K562 (cell line): ENCODE measurements around the gene NHLRC2. TPM values are rescaled to one million over a fixed set of nuclear protein-coding genes. Genes with fewer than 3 reads are reported as not detected.

Experiments used
- ATAC-seq: fragments of 200-7000 bp; cut with Tn5 transposase; 3 replicates; pipeline ENCODE4 v1.9.1; 2020; ENCODE audit warnings: moderate library complexity
- BruUV-seq: library from RNA; stranded (reverse); fragments of 400-500 nt; replicated peaks from 2 replicates; lab custom pipeline; 2021; lab: Mats Ljungman, UMichigan
- CTCF ChIA-PET: fragments of 300-600 bp; formaldehyde crosslinking; extraction: SDS; loops from one replicate; lab custom pipeline; 2021; ENCODE audit warnings: low intra/inter-chr PET ratio; lab: Yijun Ruan, JAX
- POLR2A ChIA-PET: fragments of 300-600, 350-650 bp; sonication (Branson Sonifier 250); formaldehyde crosslinking; extraction: SDS; loops from one replicate; lab custom pipeline; 2021; ENCODE audit warnings: antibody characterized with exemption, inconsistent platforms; lab: Yijun Ruan, JAX
- DNase-seq, 4 experiments: peaks; one replicate each; pipeline versions ENCODE4 v3.0.0 to v3.0.0-alpha.2; 2011 to 2018; ENCODE audit warnings: low spot score in 3 of 4, mixed read lengths in 3 of 4; ENCODE audit errors: extremely low read depth in 1 of 4
- FAIRE-seq: peaks from 2 replicates; lab custom pipeline; 2011; peaks lifted over from hg19 to GRCh38; lab: Jason Lieb, UNC
- H2AFZ ChIP-seq: 2 replicates; pipeline ENCODE4 v1.6.0; 2011; ENCODE audit warnings: low read depth, low read length, control low read depth, inconsistent platforms
- H3K27ac ChIP-seq: fragments of 200-600 bp; 3 replicates; pipeline ENCODE4 v1.8.0; 2011; ENCODE audit warnings: low read depth, mild to moderate bottlenecking, control low read depth, inconsistent platforms, low read length, moderate library complexity, mixed read lengths; ENCODE audit errors: extremely low read depth
- H3K27me3 ChIP-seq, 2 experiments: fragments of 300-600 bp in 1 of 2; 2 replicates in 1 of 2; 3 replicates in 1 of 2; pipeline versions ENCODE4 v1.6.0 to v1.8.0; 2011; ENCODE audit warnings: inconsistent platforms in 2 of 2, low read length in 2 of 2, mild to moderate bottlenecking in 1 of 2, mixed read lengths in 1 of 2, moderate library complexity in 1 of 2; ENCODE audit not compliant: control insufficient read depth in 2 of 2, insufficient read depth in 2 of 2
- H3K36me3 ChIP-seq: fragments of 300-600 bp; 3 replicates; pipeline ENCODE4 v1.8.0; 2011; ENCODE audit warnings: mild to moderate bottlenecking, low read length, inconsistent platforms; ENCODE audit not compliant: control insufficient read depth, insufficient read depth
- H3K4me1 ChIP-seq, 2 experiments: fragments of 200-600 bp in 1 of 2; replicated peaks in 1 of 2; 2 replicates in 1 of 2; 3 replicates in 1 of 2; pipeline versions ENCODE4 v1.5.1 to v1.8.0; 2011; ENCODE audit warnings: inconsistent platforms in 2 of 2, low read length in 2 of 2, mild to moderate bottlenecking in 1 of 2, mixed read lengths in 1 of 2, moderate library complexity in 1 of 2; ENCODE audit not compliant: control insufficient read depth in 2 of 2, insufficient read depth in 2 of 2
- H3K4me2 ChIP-seq: 2 replicates; pipeline ENCODE4 v1.6.1; 2011; ENCODE audit warnings: low read length, control low read depth, inconsistent platforms, mixed read lengths; ENCODE audit not compliant: insufficient read depth
- H3K4me3 ChIP-seq: fragments of 200-600 bp; sonication (generic), shearing (Covaris generic); 2 replicates; pipeline ENCODE4 v1.5.1; 2016; ENCODE audit warnings: control low read depth, inconsistent platforms
- H3K79me2 ChIP-seq: fragments of 200-600 bp; 3 replicates; pipeline ENCODE4 v1.8.0; 2011; ENCODE audit warnings: low read length, inconsistent platforms; ENCODE audit not compliant: control insufficient read depth, insufficient read depth
- H3K9ac ChIP-seq, 2 experiments: 2 replicates each; pipeline versions ENCODE4 v1.6.0 to v1.6.1; 2011; ENCODE audit warnings: low read depth in 2 of 2, low read length in 2 of 2, control low read depth in 1 of 2, inconsistent platforms in 1 of 2, mild to moderate bottlenecking in 1 of 2, mixed read lengths in 1 of 2; ENCODE audit not compliant: insufficient read depth in 1 of 2
- H3K9me1 ChIP-seq: one replicate; pipeline ENCODE4 v1.6.0; 2011; ENCODE audit warnings: inconsistent platforms, mild to moderate bottlenecking, low read length, moderate library complexity; ENCODE audit not compliant: control insufficient read depth, insufficient read depth
- H3K9me3 ChIP-seq: replicated peaks from 2 replicates; pipeline ENCODE4 v1.5.1; 2011; ENCODE audit warnings: low read depth, low read length, inconsistent platforms; ENCODE audit not compliant: control insufficient read depth, insufficient read depth
- H4K20me1 ChIP-seq: replicated peaks from 2 replicates; pipeline ENCODE4 v1.6.1; 2011; ENCODE audit warnings: low read length, inconsistent platforms, mixed read lengths; ENCODE audit not compliant: control insufficient read depth, insufficient read depth
- CBX3 ChIP-seq, 2 experiments: IDR thresholded peaks; 1 replicate in 1 of 2; 2 replicates in 1 of 2; pipeline ENCODE4 v1.6.1; 2012; ENCODE audit warnings: inconsistent platforms in 2 of 2, low read length in 2 of 2, borderline replicate concordance in 1 of 2, control low read depth in 1 of 2
- CREM ChIP-seq: IDR thresholded peaks from 2 replicates; pipeline ENCODE4 v1.6.1; 2014; ENCODE audit warnings: antibody characterized with exemption, low read depth
- CTCFL ChIP-seq: IDR thresholded peaks from 2 replicates; pipeline ENCODE4 v1.6.1; 2011; ENCODE audit warnings: borderline replicate concordance, low read depth, mild to moderate bottlenecking, moderate library complexity, low read length; ENCODE audit not compliant: insufficient read depth, poor library complexity, severe bottlenecking
- FOXJ3 ChIP-seq: sonication (generic); formaldehyde crosslinking; IDR thresholded peaks from 2 replicates; pipeline ENCODE4 v1.4.0; 2020; ENCODE audit warnings: mild to moderate bottlenecking, missing genetic modification reagents
- MCM3 ChIP-seq: fragments of 450-650 bp; IDR thresholded peaks from 2 replicates; pipeline ENCODE4 v1.6.1; 2016
- MYNN ChIP-seq, 2 experiments: sonication (generic); formaldehyde crosslinking in 1 of 2; IDR thresholded peaks; 2 replicates each; pipeline versions ENCODE4 v1.5.0 to v1.6.1; 2016 to 2020; ENCODE audit warnings: antibody characterized with exemption in 1 of 2, missing genetic modification reagents in 1 of 2
- NR2F6 ChIP-seq: fragments of 450-650 bp; formaldehyde crosslinking; IDR thresholded peaks from 2 replicates; pipeline ENCODE4 v1.4.0; 2020; ENCODE audit warnings: mild to moderate bottlenecking
- POLR2AphosphoS5 ChIP-seq: IDR thresholded peaks from 2 replicates; pipeline ENCODE4 v1.6.1; 2011; ENCODE audit warnings: mild to moderate bottlenecking, low read depth, low read length, moderate library complexity; ENCODE audit not compliant: control insufficient read depth, insufficient read depth
- RBM15 ChIP-seq: fragments of 200-400 bp; formaldehyde crosslinking; IDR thresholded peaks from 2 replicates; pipeline ENCODE4 v1.6.1; 2018; ENCODE audit warnings: mild to moderate bottlenecking, low read length, moderate library complexity; ENCODE audit not compliant: insufficient read depth
- RHOXF2B ChIP-seq: fragments of 250-450 bp; sonication (Bioruptor Pico); conservative IDR thresholded peaks from 2 replicates; pipeline ENCODE4 v1.5.1; 2021
- UBTF ChIP-seq, 2 experiments: IDR thresholded peaks; 2 replicates each; pipeline ENCODE4 v1.6.1; 2012; ENCODE audit warnings: improper control_type of control experiment in 2 of 2, low read depth in 2 of 2, low read length in 2 of 2, borderline replicate concordance in 1 of 2
- XRCC3 ChIP-seq: fragments of 450-650 bp; IDR thresholded peaks from 2 replicates; pipeline ENCODE4 v1.6.1; 2017; ENCODE audit warnings: mild to moderate bottlenecking, moderate library complexity
- ZNF695 ChIP-seq: fragments of 450-650 bp; formaldehyde crosslinking; IDR thresholded peaks from 2 replicates; pipeline ENCODE4 v1.4.0; 2020; ENCODE audit warnings: mild to moderate bottlenecking, moderate library complexity
- WGBS: fragments of 100-300 bp; shearing (Covaris generic); methylation state at CpG from one replicate; pipeline ENCODE4 v1.1.6; 2016; ENCODE audit warnings: low coverage, mixed read lengths; ENCODE audit not compliant: insufficient coverage; ENCODE audit errors: missing lambda C conversion rate; 5-methylcytosine and 5-hydroxymethylcytosine counted together
- in situ Hi-C: fragments of 300-500 bp; cut with MboI; formaldehyde crosslinking; loops from 4 replicates; pipeline ENCODE4 v1.15.0; 2018; ENCODE audit warnings: inconsistent platforms, mixed read lengths
- intact Hi-C: fragments of 100-400 bp; cut with micrococcal nuclease; formaldehyde crosslinking; loops from 2 replicates; pipeline ENCODE4 v1.14.2; 2022
- polyA plus RNA-seq, 8 experiments: library from polyadenylated mRNA; depleted of rRNA in 4 of 8; stranded (reverse) in 5 of 8; unstranded in 3 of 8; fragments of >200 nt; fragmentation: Nextera tagmentation in 2 of 8; fragmentation: Illumina TruSeq in 1 of 8; extraction: Ambion mirVana in 2 of 8; extraction: Trizol in 1 of 8; gene quantifications; 2 replicates each; pipeline versions ENCODE4 v1.2.1 to v1.2.3, GENCODE V29; 2011 to 2014; ENCODE audit warnings: inconsistent platforms in 1 of 8, missing spikeins in 1 of 8
- total RNA-seq, 7 experiments: library from RNA; depleted of rRNA in 6 of 7; stranded (reverse); fragments of >200 nt in 6 of 7; fragmentation: Illumina TruSeq in 2 of 7; extraction: Trizol in 2 of 7; gene quantifications; 2 replicates each; pipeline versions ENCODE4 v1.2.1 to v1.2.3, GENCODE V29; 2011 to 2021; ENCODE audit warnings: low replicate concordance in 1 of 7
- TF ChIP-seq, protein P1 (sequence below): fragments of 450-650 bp; IDR thresholded peaks from 2 replicates; pipeline ENCODE4 v1.6.1; 2018; ENCODE audit warnings: mild to moderate bottlenecking, low read depth; ENCODE audit not compliant: partially characterized antibody
- TF ChIP-seq, protein P2 (sequence below): fragments of 250-450 bp; sonication (Bioruptor Pico); IDR thresholded peaks from 2 replicates; pipeline ENCODE4 v1.8.0; 2022; ENCODE audit warnings: inconsistent platforms

The NHLRC2 gene
- total and polyA plus RNA-seq, 9 of the 15 experiments (the other 6 are each of a cell fraction or from before 2014, with no cell fraction given), result 1.5 to 22.4 (median 10.3) TPM

DNA sequence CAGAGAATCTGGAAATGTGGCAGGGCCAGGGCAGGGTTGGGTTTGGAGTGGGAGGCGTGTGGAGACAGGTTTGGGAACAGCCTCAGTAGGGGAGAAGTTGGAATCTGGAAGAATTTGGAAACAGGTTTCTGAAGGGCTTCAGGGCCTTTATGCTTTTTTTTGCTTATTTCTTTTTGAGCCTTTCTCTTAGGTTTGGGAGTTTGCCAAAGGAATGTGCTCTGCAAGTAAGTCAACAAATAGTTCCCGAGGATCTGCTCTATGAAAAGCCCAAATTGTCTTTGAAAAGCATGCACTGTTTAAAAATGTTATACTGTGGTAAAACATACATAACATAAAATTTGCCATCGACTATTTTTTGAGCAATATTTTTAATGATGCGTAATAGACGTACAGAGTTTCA lies 102.6 kb downstream of the NHLRC2 start:
- BruUV-seq, result no TSS peak
- H3K27me3 ChIP-seq, result no peaks in the 10 kb centered on the region
- H3K36me3 ChIP-seq, result no peaks in the 10 kb centered on the region
- no peak overlapping the region for H3K9ac ChIP-seq
- in situ Hi-C loops (loop anchor here (5.0 kb wide), 1 partner anchor 125 kb away; no protein-coding TSS in a partner anchor), intact Hi-C loops (no loop called here)
- no peak for ATAC-seq
- no peak overlapping the region for H3K4me3 ChIP-seq
- no peaks in the 10 kb centered on the region for H3K9me1 ChIP-seq
- 39% methylated on average over 4 of the region's 5 CpGs for WGBS
- FAIRE-seq, result no peak
- H3K27ac ChIP-seq, result no peak overlapping the region
- POLR2A ChIA-PET, result no interaction called here
- H3K4me1 ChIP-seq, result no peaks in the 10 kb centered on the region; a peak in 2 of 5 replicates
- H3K9me3 ChIP-seq, result no peaks in the 10 kb centered on the region
- DNase-seq, result no peak
- H3K79me2 ChIP-seq, result no peaks in the 10 kb centered on the region
- CTCF ChIA-PET, result no interaction called here
- H4K20me1 ChIP-seq, result no peaks in the 10 kb centered on the region
- H3K4me2 ChIP-seq, result no peak overlapping the region
- no peak overlapping the region for H2AFZ ChIP-seq
- TF ChIP-seq POLR2AphosphoS5, result no peak
- no peak for TF ChIP-seq MYNN (IDR thresholded peaks at IDR 0.05)
- TF ChIP-seq MYNN (CRISPR knock-in tag; IDR thresholded peaks at IDR 0.05), result no peak
- no peak for TF ChIP-seq NR2F6 (CRISPR knock-in tag)
- TF ChIP-seq ZNF695 (CRISPR knock-in tag), result no peak
- TF ChIP-seq CREM, result no peak
- no peak for TF ChIP-seq RHOXF2B (CRISPR knock-in tag)
- TF ChIP-seq RBM15, result no peak
- no peak for TF ChIP-seq MCM3
- TF ChIP-seq XRCC3, result no peak
- TF ChIP-seq CTCFL, result no peak
- TF ChIP-seq UBTF (IDR thresholded peaks at IDR 0.05; ENCODE audit: borderline replicate concordance in 1 of 2, low read depth in 2 of 2, low read length in 2 of 2), result no peak
- TF ChIP-seq, protein P1, sequence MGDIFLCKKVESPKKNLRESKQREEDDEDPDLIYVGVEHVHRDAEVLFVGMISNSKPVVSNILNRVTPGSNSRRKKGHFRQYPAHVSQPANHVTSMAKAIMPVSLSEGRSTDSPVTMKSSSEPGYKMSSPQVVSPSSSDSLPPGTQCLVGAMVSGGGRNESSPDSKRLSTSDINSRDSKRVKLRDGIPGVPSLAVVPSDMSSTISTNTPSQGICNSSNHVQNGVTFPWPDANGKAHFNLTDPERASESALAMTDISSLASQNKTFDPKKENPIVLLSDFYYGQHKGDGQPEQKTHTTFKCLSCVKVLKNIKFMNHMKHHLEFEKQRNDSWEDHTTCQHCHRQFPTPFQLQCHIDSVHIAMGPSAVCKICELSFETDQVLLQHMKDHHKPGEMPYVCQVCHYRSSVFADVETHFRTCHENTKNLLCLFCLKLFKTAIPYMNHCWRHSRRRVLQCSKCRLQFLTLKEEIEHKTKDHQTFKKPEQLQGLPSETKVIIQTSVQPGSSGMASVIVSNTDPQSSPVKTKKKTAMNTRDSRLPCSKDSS, result no peak
- TF ChIP-seq, protein P2, sequence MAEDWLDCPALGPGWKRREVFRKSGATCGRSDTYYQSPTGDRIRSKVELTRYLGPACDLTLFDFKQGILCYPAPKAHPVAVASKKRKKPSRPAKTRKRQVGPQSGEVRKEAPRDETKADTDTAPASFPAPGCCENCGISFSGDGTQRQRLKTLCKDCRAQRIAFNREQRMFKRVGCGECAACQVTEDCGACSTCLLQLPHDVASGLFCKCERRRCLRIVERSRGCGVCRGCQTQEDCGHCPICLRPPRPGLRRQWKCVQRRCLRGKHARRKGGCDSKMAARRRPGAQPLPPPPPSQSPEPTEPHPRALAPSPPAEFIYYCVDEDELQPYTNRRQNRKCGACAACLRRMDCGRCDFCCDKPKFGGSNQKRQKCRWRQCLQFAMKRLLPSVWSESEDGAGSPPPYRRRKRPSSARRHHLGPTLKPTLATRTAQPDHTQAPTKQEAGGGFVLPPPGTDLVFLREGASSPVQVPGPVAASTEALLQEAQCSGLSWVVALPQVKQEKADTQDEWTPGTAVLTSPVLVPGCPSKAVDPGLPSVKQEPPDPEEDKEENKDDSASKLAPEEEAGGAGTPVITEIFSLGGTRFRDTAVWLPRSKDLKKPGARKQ, result no peak
- no peak for TF ChIP-seq CBX3 (IDR thresholded peaks at IDR 0.05; ENCODE audit: borderline replicate concordance in 1 of 2, low read length in 2 of 2)
- no peak for TF ChIP-seq FOXJ3 (CRISPR knock-in tag)
